ENCODE results near the gene ZCWPW1.
"Not testable (repeated sequence)": the region's sequence is repeated elsewhere in the genome, so short reads cannot be mapped to it uniquely, and the experiment has no call there.

Gene ZCWPW1

DNA sequence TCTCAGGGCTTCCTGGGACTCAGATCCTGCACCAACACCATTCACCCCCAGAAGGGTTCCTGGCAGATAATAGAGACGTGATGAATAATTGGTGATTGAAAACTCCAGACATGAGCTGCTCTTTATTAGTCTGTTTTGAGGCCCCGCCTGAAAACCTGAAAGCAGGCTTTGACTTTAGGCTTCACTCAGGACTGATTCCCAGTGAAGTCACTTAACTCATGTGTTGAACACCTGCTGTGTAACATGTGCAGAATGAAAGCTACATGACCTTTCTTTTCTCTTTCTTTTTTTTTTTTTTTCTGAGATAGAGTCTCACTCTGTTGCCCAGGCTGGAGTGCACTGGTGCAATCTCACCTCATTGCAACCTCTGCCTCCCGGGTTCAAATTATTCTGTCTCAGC lies 26.7 kb upstream of the ZCWPW1 start:
- no peak for DNase-seq

DNA sequence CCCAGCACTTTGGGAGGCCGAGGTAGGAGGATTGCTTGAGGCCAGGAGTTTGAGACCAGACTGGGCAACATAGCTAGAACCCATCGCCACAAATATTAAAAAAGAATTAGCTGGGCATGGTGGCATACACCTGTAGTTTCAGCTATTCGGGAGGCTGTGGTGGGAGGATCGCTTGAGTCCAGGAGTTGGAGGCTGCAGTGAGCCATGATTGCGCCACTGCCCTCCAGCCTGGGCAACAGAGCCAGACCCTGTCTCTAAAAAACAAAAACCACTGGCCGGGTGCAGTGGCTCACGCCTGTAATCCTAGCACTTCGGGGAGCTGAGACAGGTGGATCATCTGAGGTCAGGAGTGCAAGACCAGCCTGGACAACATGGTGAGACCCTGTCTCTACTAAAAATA lies 25.4 kb upstream of the ZCWPW1 start:
- not testable (repeated sequence) for DNase-seq

DNA sequence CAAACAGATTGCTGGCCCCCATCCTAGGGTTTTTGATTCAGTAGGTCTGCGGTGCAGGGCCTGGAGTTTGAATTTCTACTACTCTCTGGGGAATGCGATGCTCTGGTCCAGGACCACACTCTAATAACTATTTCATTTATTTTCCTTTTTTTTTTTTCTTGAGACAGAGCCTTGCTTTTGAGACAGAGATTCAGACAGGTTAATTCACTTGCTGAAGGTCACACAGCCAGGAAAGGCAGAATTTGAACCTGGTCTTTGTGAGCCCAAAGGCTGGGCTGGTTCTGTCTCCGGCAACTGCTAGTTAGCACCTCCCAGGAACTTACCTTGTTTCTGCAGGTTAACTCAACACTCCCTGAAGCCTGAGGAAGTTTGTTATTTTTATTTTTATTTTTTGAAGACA lies 24.0 kb upstream of the ZCWPW1 start:
- DNase-seq, result no peak

DNA sequence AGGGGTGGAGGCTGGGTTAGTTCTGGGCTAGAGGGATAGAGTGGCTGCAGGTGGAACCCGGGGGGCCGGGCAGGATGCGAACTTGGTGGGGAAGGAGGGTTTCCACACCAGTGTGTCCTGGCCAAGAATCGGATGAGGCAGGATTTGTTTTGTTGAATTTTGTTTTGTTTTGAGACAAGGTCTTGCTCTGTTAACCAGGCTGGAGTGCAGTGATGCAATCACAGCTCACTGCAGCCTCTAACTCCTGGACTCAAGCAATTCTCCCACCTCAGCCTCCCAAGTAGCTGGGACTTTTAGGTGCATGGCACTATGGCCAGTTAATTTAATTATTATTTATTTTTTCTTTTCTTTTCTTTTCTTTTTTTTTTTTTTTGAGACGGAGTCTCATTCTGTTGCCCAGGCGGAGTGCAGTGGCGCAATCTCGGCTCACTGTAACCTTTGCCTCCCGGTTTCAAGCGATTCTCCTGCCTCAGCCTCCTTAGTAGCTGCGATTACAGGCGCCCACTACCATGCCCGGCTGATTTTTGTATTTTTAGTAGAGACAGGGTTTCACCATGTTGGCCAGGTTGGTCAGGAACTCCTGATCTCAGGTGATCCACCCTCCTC lies 20.8 kb upstream of the ZCWPW1 start:
- DNase-seq, result no peak

DNA sequence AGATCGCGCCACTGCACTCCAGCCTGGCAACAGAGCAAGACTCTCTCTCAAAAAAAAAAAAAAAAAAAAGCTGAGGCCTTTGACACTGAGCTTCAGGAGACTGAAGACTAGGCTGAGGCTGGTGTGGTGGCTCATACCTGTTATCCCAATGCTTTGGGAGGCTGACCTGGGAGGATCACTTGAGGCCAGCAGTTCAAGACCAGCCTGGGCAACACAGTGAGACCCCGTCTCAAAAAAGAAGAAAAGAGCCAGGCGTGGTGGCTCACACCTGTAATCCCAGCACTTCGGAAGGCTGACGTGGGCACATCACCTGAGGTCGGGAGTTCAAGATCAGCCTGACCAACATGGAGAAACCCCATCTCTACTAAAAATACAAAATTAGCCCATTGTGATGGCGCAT lies 18.9 kb upstream of the ZCWPW1 start:
- not testable (repeated sequence) for DNase-seq

DNA sequence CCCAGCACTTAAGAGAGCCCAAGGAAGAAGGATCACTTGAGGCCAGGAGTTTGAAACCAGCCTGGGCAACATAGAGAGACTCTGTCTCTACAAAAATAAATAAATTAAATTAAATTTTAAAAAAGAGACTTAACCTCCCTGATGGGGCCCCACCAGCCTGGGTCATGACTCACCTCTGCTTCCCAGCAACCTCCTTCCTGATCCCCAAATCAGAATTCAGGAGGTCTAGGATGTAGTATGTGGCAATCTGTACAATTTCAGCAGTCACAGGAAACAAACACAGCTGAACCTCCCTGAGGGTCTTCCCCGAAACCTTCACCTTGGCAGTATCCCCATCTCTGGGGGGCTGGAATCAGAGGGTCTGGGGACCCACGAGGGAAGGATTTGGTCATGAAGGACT lies 17.5 kb upstream of the ZCWPW1 start:
- DNase-seq, result no peak

DNA sequence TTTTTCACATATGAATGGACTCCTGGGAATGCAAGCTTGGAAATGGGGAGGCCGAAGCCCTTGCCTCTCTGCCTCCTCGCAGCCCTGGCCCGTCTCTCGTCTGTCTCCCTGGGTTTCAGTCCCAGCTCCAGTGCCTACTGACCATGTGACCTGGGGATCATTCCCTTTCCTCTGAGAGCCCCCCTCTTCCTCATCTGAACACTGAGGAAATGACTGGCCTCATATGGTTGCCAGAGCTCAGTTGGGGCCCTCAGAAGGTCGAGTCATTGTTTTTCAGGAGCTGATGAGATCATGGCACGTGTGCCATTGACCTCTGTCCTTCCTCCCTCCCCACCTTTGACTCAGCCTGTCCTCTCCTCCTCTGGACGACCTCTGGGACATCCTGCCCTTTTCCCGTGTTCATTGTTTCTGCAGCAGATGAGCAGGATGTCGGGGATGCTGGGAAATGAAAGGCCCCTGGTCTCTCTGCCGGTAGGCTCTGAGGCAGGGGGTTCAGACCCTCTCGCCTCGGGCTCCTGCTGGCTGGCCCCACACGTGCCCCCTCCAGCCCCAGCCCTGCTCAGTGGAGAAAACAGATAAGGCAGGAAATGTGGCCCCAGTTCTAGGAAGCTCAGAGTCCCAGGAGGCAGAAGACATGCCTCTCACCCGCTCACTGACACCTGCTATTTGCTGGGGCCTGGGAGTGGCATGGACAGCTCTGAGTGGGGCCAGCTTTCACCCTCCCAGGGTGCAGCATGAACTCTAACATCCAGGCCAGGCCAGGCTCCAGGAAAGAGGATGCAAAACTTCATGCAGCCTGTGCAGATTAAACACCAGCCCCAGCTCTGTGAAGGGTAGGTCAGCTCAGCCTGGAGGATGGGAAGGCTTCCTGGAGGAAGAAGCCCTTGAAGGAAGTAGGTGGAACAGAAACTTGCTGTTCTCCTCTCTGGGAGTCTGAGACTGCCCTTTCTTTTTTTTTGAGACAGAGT lies 16.1 kb upstream of the ZCWPW1 start:
- DNase-seq, result no peak

DNA sequence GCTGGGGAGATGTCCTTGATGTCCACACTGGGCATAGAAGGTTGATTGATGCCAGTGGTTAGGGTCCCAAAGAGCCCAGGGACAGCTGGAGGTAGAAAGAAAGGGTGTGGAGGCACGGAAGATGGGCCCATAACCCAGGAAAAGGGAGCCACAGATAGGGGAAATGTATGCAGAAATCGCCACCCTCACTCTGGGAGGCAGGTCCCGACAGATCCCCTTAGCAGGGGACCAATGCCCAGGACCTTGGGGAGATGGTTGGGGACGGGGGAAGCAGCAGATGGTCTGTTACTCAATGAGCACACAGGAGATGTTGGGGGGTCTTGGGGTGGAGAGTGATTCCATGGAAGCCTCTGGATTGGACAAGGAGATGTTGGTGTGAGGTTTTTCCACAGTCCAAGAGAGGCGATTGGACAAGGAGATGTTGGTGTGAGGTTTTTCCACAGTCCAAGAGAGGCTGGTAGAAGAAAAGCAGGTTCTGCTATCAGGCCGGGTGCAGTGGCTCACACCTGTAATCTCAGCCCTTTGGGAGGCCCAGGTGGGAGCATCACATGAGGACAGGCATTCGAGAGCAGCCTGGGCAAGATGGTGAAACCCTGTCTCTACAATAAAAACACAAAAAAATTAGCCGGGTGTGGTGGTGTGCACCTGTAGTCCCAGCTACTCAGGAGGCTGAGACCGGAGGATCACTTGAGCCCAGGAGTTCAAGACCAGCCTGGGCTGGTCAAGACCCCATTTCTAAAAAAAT lies 14.8 kb upstream of the ZCWPW1 start:
- DNase-seq, result no peak

DNA sequence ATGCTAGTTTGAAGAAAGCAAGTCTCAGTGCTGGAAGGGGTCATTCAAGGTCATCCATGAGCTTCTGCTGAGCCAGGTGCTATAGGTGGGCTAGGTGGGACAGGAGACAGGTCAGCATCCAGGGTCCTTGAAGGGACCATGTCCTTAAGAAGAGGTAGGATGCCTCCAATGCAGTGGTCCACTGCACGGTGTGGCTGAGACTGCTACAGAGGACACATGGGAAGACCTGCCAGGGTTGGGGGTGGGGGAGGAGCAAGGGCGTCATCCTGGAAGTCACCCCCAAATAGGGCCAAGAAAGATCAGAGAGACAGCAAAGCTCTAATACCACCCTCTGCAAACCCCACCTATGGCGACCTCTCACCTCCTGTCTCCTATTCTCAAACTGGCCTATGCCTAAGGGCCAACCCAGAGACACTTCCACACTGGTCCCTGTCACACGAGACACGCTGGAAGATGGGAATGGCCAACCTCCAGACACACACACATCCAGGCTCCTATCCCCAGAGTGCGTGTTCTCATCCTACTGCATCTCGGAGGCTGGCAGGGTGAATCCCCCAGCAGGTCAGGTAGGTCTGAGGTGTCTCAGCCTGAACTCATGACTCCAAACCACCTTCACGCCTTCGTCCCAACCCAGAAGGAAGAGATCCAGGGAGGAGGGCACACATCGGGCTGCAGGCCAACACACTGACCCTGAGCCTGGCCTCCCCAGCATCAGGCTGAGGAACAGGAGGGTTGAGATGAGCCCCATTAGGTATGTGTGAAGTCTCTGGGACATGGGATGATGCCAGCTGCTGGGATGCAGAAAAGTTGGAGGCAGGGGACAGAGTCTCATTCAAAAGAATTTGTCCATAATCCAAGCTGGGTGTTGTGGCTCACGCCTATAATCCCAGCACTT lies 13.4 kb upstream of the ZCWPW1 start:
- no peak for DNase-seq

DNA sequence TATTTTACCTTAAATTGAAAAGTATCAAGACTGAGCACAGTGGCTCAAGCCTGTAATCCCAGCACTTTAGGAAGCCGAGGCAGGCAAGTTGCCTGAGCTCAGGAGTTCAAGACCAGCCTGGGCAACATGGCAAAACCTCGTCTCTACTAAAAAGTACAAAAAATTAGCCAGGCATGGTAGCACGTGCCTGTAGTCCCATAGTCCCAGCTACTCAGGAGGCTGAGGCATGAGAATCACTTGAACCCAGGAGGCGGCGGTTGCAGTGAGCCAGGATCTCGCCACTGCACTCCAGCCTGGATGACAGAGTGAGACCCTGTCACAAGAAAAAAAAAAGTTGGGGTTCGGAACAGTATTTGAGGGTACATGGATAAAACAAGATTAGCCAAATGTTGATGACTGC lies 10.7 kb upstream of the ZCWPW1 start:
- DNase-seq, result not testable (repeated sequence)

DNA sequence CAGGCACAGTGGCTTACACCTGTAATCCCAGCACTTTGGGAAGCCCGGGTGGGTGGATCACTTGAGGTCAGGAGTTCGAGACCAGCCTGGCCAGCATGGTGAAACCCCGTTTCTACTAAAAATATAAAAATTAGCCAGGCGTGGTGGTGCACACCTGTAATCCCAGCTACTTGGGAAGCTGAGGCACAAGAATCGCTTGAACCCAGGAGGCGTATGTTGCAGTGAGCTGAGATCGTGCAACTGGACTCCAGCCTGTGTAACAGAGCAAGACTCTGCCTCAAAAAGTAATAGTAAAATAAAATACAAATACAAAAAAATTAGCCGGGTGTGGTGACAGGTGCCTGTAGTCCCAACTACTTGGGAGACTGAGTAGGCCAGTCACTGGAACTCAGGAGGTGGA lies 10.2 kb upstream of the ZCWPW1 start:
- not testable (repeated sequence) for DNase-seq

DNA sequence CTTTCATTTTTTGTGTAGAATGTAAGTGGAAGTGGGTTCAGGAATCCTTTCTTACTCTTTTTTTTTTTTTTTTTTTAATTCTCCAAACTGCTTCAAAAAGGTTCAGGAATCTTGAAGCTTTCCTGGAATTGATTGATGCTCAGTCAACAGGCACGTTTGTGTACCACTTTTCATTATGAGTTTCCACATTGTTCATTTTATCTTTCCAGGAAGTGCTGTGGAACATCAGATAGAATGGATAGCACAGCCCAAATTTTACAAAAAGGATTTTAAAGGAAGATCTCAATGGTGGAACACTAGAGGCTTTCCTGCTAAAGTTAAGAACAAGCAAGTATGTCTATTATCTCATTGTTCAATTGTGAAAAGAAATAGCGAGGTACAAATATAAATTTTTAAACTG lies 9.7 kb upstream of the ZCWPW1 start:
- no peak for DNase-seq

DNA sequence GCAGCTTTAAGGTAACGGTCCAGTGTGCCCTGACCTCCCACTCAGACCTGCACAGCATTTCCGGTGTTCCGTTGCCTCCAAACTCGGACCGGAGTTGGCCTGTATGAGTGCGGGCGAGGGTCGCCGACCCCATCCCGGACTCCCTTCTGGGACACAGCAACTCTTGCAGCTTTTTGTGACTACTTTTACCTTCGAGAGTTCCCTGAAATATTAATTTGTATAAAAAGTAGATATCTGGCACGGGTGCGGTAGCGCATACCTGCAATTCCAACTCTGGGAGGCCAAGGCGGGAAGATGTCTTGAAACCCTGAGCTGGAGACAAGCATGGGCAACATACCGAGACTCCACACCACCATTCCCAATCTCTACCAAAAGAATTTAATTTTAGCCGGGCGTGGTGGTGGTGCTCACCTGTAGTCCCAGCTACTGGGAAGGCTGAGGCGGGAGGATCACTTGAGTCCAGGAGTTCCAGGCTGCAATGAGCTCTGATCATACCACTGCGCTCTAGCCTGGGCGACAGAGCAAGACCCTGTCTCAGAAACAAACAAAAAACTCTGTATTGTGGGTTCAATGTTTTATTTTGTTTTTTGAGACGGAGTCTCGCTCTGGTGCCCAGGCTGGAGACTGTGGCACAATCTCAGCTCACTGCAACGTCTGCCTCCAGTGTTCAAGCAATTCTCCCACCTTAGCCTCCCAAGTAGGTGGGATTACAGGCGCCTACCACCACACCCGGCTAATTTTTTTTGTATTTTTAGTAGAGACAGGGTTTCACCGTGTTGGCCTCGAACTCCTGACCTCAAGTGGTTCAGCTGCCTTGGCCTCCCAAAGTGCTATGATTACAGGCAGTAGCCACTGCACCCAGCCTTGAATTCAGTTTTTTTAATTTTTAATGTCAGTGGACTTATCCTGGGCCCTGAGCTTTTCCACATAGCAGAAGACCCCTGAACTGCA lies 8.9 kb upstream of the ZCWPW1 start:
- no peak for DNase-seq

DNA sequence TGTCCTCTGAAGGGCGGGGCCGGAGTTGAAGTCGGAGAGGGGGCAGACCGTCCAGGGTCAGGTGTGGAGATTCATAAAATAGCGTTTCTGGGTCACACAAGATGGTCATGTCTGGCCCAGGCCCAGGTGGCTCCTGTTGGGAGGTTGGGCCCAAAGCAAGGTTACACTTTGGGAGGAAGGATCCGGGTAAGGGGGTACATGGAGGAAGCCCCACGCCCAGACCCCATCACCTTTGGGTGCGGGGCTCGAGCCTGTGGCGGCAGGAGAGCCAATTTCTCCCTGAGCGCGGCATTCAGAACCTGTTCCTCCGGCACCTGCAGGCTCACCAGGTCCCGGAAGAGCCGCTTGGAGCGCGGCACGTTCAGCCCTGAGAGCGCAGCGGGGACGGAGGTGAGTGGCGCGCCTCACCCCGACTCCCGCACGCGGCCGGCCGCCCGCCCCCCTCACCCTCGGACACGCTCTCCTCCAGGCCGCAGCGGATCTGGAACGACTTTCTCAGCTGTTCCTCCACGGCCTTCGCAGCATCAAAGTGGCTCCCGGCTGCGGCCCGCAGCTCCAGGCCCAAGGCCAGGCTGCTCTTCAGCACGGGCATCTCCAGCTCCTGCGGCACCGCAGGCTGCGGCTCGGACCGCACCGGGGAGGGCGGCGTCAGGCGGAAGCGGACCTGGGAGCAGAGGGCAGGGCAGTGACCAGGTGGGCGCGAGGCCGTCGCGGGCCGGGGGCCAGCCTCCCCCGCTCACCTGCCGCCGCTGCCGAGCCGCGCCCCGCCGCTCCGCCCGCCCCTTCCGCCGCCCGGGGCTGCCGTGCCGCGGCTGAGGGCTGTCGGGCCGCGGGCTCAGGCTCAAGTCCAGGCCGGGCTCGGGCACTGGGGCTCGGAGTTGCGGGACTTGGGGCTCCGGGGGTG lies 7.2 kb upstream of the ZCWPW1 start:
- DNase-seq, result no peak

DNA sequence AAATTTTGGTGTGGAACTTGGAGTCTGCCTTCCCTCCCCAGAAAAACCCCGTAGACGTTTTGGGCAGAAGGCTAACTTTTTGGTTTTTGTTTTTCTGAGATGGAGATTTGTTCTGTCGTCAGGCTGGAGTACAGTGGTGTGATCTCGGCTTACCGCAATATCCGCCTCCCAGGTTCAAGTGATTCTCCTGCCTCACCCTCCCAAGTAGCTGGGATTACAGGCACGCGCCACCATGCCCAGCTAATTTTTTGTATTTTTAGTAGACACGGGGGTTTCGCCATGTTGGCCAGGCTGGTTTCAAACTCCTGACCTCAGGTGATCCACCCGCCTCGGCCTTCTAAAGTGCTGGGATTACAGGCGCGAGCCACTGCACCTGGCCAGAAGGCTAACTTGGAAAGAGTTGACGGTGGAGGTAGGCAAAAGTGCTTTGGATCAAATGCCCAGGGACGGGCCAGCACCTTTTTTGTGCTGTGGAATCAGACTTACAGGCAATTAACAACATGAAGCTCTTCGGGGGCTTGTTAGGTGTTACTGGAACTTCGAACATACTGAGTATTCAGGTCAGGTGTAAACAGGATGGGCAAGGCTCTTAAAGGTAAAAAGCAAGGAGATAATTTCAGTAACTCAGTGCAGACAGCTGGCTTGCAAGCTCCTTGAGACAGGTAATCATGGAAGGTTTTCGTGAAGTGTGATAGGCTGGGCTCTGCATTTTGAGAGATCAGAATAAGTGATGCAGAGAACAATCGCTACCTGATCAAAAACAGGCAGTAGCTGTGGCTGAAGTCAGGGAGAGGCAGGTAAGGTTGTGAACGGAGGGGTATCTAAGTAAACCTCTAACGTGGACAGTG lies 6.0 kb upstream of the ZCWPW1 start:
- DNase-seq, result no peak

DNA sequence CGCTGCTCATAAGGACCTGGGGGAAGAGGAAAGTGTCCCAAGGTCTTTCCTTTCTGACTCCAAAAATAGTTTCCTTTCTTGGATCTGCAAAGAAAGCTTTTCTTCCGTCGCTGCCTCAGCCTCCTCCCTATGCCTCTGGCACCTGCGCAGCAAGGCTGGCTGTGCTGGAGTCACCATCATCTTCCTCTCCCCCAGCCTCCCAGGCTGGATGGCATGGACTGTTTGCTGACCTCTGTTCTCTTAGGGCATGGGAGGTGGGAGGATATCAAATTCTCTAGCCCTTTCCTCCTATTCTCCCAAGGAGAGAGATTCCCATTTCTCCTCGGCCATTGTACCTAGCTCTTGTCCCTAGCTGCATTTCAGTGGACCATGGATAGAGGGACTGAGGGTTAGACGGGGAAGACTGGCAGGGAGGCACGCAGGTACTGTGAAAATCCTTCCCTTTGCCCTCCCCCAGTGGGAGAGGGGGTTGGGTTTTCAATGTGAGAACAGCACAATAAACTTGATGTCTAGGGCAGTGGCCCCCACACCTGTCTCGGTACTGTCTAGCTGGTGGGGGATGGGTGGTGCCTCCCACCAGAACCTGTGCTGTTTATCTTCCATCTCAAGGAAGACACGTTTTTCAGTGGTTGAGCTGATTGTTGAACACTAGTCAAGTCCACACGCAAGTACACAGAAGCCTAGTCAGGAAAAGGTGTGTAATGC lies 5.2 kb upstream of the ZCWPW1 start:
- no peak for DNase-seq

DNA sequence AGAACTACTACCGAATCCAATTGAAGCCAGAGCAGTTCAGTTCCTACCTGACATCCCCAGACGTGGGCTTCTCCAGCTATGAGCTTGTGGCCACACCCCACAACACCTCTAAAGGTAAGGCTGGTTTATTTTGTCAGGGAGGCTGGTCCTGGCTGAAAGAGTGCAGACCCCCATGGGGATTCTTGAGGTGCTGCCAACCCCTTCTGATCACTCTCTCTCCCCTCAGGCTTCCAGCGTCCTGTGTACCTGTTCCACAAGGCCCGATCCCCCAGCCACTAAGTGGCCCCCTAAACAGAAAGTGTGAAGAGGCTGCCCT lies 4.7 kb upstream of the ZCWPW1 start:
- no peak for DNase-seq

DNA sequence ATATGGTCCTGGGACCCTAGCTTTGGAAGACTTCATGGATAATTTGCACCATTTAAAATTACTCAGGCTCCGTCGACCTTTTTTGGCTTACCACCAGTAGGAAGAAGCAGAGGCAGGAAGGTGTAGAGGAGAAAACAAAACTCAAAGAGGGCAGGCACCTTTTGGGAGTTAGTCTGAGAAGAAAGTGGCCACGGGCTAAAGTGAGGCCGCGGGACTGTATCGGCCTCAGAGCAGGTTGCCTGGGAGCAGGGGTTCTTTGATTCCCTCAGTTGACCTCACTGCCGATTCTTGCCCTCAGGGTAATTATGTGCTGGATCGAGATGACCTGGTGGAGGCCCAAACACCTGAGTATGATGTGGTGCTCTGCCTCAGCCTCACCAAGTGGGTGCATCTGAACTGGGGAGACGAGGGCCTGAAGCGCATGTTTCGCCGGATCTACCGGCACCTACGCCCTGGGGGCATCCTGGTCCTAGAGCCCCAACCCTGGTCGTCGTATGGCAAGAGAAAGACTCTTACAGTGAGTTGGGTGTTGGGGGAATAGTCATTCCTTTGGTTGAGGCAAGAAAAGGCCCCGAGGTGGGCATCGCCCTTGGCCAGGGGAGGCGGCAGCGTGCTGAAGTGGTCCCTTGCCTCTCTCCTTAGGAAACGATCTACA lies 4.2 kb upstream of the ZCWPW1 start:
- no peak for DNase-seq

Data from SIG-M5 (cell line).